Progenitor cell of endocrine pancreas (in vitro differentiated cells): ENCODE results near the gene PAPSS1. TPM values are rescaled to one million over a fixed set of nuclear protein-coding genes. Genes with fewer than 3 reads are reported as not detected.
A peak's percentile ranks its signal among the peaks of the same experiment; 100 is the strongest.
"Not testable (repeated sequence)": the region's sequence is repeated elsewhere in the genome, so short reads cannot be mapped to it uniquely, and the experiment has no call there.

Experiments used
- DNase-seq: peaks from one replicate; pipeline ENCODE4 v3.0.0; 2021; ENCODE audit warnings: low spot score; ENCODE audit not compliant: unreplicated experiment
- H3K27ac Mint-ChIP-seq: 2 replicates; pipeline ENCODE4 v1.8.0; 2021; ENCODE audit warnings: mild to moderate bottlenecking, moderate library complexity, mixed read lengths
- H3K27me3 Mint-ChIP-seq: 2 replicates; pipeline ENCODE4 v1.8.0; 2021; ENCODE audit warnings: mixed read lengths
- H3K36me3 Mint-ChIP-seq: 2 replicates; pipeline ENCODE4 v1.8.0; 2022; ENCODE audit warnings: mixed read lengths; ENCODE audit not compliant: insufficient read depth
- H3K4me1 Mint-ChIP-seq: 2 replicates; pipeline ENCODE4 v1.8.0; 2021; ENCODE audit warnings: low read depth, mixed read lengths
- H3K4me3 Mint-ChIP-seq: 2 replicates; pipeline ENCODE4 v1.8.0; 2021; ENCODE audit warnings: low read depth, mild to moderate bottlenecking, moderate library complexity, mixed read lengths
- H3K9me3 Mint-ChIP-seq: 2 replicates; pipeline ENCODE4 v1.8.0; 2021; ENCODE audit warnings: low read depth, mixed read lengths
- total RNA-seq: library from RNA; stranded (reverse); gene quantifications from 2 replicates; pipeline ENCODE4 v1.2.1, GENCODE V29; 2021
- TF ChIP-seq, protein P1 (sequence below): fragments of 200-600 bp; sonication (generic); IDR thresholded peaks from one replicate; pipeline ENCODE4 v1.5.0; 2021; ENCODE audit warnings: antibody characterized with exemption, mild to moderate bottlenecking; ENCODE audit not compliant: unreplicated experiment

PAPSS1 gene
- total RNA-seq, 1 donor from 2014 or later, result 136 TPM

DNA sequence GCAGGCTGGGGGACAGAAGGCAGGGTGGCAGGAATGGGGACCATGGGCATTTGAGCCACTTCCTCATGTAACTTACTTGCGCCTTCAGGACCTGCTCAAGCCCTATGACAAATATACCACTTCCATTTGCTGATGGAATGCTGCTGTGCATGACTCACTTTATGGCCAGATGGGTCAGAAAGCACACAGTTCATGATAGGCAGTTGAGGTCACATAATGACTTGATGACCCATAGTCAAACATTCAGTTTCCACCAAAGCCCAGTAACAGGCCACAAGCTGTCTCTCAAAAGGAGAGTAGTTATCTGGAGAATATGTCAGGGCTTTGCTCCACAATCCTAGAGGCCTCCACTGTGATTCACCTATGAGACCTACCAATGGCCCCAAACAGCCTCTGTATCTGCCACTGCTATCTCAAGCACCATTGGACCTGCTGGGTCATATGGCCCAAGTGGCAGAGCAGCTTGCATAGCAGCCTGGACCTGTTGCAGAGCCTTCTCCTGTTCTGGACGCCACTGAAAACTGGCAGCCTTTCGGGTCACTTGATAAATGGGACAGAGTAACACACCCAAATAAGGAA lies 5.3 kb upstream of the PAPSS1 start:
- H3K9me3 Mint-ChIP-seq, result no peaks in the 10 kb centered on the region
- no peaks in the 10 kb centered on the region for H3K36me3 Mint-ChIP-seq
- H3K27ac Mint-ChIP-seq, result no peak overlapping the region
- TF ChIP-seq, protein P1, sequence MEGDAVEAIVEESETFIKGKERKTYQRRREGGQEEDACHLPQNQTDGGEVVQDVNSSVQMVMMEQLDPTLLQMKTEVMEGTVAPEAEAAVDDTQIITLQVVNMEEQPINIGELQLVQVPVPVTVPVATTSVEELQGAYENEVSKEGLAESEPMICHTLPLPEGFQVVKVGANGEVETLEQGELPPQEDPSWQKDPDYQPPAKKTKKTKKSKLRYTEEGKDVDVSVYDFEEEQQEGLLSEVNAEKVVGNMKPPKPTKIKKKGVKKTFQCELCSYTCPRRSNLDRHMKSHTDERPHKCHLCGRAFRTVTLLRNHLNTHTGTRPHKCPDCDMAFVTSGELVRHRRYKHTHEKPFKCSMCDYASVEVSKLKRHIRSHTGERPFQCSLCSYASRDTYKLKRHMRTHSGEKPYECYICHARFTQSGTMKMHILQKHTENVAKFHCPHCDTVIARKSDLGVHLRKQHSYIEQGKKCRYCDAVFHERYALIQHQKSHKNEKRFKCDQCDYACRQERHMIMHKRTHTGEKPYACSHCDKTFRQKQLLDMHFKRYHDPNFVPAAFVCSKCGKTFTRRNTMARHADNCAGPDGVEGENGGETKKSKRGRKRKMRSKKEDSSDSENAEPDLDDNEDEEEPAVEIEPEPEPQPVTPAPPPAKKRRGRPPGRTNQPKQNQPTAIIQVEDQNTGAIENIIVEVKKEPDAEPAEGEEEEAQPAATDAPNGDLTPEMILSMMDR, result no peak
- no peaks in the 10 kb centered on the region for H3K27me3 Mint-ChIP-seq
- no peak for DNase-seq
- no peak overlapping the region for H3K4me3 Mint-ChIP-seq
- H3K4me1 Mint-ChIP-seq, result peaks cover 16% of the 10 kb centered on the region

DNA sequence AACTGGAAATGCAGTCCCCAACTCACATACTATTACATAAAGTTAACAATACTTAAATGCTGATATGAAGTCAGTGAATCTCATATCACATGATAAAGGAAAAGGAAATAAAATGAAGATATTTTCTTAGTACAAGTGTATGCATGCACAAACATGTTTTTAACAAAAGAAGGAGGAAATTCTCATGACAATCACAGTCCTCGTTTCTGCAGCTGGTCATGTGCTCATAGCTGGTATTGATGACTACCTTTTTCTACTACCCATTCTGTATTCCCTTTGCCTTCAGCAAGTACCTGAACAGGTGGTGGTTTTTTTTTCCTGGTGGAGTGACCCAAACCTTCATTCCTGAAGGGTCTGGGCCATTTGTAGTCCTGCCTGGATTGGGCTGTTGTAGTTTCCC lies 3.3 kb upstream of the PAPSS1 start:
- H3K9me3 Mint-ChIP-seq, H3K27me3 Mint-ChIP-seq, H3K36me3 Mint-ChIP-seq, H3K27ac Mint-ChIP-seq, H3K4me3 Mint-ChIP-seq, DNase-seq: not testable (repeated sequence)
- H3K4me1 Mint-ChIP-seq, result peaks cover 21% of the 10 kb centered on the region

DNA sequence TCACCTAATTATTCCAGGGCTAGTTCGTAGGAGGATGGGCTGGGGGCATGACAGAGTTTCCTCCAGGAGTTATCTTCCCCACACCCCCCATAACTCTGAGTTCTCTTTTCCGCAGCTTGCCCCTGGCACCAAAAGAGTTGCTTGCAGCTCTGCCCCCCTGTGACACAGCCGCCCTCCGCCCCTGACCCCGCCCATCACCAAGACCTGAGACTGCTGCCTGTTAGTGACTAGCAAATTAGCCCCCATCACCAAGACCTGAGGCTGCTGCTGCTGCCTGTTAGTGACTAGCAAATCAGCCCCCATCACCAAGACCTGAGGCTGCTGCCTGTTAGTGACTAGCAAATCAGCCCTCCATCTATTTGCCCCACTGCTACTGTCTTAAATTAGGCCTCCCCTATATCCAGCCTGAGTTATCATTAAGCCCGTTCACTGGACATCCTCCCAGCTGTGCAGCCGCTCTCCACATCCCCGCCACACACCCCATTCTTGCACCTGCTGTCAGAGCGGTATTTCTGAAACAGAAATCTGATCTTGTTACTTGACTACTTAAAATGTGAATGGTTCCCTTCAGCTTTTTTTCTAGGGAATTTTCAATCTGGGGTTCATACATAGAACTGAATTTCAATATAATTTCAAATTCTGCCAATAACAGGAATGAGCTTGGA lies 1.5 kb upstream of the PAPSS1 start:
- Mint-ChIP-seq H3K36me3 (peaks cover 5% of the 10 kb centered on the region), H3K27ac (peak overlapping the region; percentile 98), H3K9me3 (no peaks in the 10 kb centered on the region), H3K27me3 (no peaks in the 10 kb centered on the region), H3K4me1 (peaks cover 34% of the 10 kb centered on the region), H3K4me3 (peak overlapping the region; percentile 98)
- TF ChIP-seq, protein P1, result no peak
- no peak for DNase-seq

DNA sequence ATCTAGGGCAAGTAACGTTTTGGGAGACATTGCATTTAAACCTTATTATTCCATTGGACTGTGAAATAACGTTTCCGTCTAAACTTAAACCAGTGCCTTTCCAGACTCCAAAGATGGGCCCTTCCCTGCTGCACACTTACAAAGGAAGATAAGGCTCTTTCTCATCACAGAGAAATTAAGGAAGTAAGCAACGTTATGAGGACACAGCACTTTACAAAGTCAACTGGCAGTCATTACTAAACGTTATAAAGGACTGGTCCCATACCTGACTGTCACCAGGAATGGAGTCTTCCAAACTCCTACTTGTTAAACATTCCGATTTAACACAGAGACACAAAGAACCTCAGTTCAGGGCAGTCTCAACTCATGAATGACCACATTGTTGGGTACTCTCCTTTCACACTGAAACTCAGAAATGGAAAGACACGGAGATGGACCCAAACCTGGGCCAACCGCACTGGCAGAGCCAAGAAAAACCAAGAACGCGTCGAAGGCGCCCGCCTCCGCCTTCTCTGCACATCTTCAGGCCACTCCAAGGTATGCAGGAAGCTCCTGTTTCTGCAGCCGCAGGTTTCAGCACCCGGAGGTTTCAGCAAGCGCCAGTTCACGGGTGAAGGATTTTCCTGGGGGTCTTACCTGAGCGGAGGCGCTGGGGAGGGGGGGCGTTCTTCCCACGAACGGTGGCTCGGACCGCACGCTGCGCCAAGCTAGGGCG lies 670 bp downstream of the PAPSS1 start:
- H3K27ac Mint-ChIP-seq, result peak overlapping the region; percentile 97
- DNase-seq, result no peak
- peak overlapping the region; percentile 98 for H3K4me3 Mint-ChIP-seq
- TF ChIP-seq, protein P1, result no peak
- no peaks in the 10 kb centered on the region for H3K27me3 Mint-ChIP-seq
- H3K36me3 Mint-ChIP-seq, result peaks cover 10% of the 10 kb centered on the region
- H3K9me3 Mint-ChIP-seq, result no peaks in the 10 kb centered on the region
- peaks cover 41% of the 10 kb centered on the region for H3K4me1 Mint-ChIP-seq

DNA sequence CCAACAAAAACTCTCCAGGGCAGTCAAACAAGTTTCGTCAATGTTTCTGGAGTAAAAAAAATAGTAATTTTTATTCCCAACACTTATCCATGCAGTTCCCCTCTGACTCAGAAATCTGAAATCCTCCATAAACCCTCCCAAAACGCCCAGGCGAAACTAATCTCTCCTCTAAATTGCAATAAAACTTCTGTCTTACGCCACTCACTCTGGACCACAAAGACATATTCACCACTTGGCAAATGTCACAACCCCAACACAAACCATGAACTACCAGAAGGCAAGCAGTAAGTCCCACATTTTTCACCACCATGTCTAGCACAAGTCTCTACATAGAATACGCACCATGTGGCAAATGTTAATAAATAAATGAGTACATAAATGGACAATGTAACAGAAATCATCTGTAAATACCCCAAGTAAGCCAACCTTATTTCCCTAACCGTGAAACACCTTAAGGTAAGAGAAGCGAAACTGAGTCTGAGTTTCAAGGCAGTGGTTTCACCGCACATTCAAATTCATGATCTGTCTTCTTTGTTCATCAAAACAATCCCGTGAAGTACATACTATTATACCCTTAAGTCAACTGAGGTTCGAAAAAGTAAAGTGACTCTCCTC lies 1.6 kb downstream of the PAPSS1 start:
- no peaks in the 10 kb centered on the region for H3K27me3 Mint-ChIP-seq
- no peak for DNase-seq
- peak overlapping the region; percentile 3 for H3K27ac Mint-ChIP-seq
- TF ChIP-seq, protein P1, result no peak
- peaks cover 16% of the 10 kb centered on the region for H3K36me3 Mint-ChIP-seq
- peaks cover 46% of the 10 kb centered on the region for H3K4me1 Mint-ChIP-seq
- peak overlapping the region; percentile 98 for H3K4me3 Mint-ChIP-seq
- H3K9me3 Mint-ChIP-seq, result peaks cover 5% of the 10 kb centered on the region
